ENCODE data around the gene COL4A5.
"Not testable (repeated sequence)": the region's sequence is repeated elsewhere in the genome, so short reads cannot be mapped to it uniquely, and the experiment has no call there.

COL4A5 gene
- 0 to 3.0 (median 0) reads per million in 17 experiments for total RNA-seq

- no peak for DNase-seq
These were observed at the start of gene COL4A5 for GRCh38 chrX:108439426-108439942. TSS of gene COL4A5 (plus strand) at chrX:108439838. CDS start at chrX:108440126, 288 bp downstream.

GRCh38 chrX:108390976-108391717, 48.5 kb upstream of the COL4A5 start:
- not testable (repeated sequence) for DNase-seq

- DNase-seq = no peak
These were observed 43.3 kb upstream of the COL4A5 start for GRCh38 chrX:108396188-108396891.

- no peak for DNase-seq
These were observed 42.7 kb upstream of the COL4A5 start for GRCh38 chrX:108396986-108397385.

GRCh38 chrX:108397627-108398391, 41.8 kb upstream of the COL4A5 start:
- DNase-seq = no peak

- DNase-seq = no peak
These were observed 40.0 kb upstream of the COL4A5 start for GRCh38 chrX:108399418-108400165.

- no peak for DNase-seq
These were observed 26.9 kb upstream of the COL4A5 start for GRCh38 chrX:108412783-108413182.

- no peak for DNase-seq
These were observed 24.5 kb upstream of the COL4A5 start for GRCh38 chrX:108415146-108415545.

GRCh38 chrX:108415891-108416290, 23.7 kb upstream of the COL4A5 start:
- no peak for DNase-seq

GRCh38 chrX:108417257-108417656, 22.4 kb upstream of the COL4A5 start:
- no peak for DNase-seq

GRCh38 chrX:108419401-108419800, 20.2 kb upstream of the COL4A5 start:
- no peak for DNase-seq

- DNase-seq = no peak
These were observed 19.2 kb upstream of the COL4A5 start for GRCh38 chrX:108420481-108420880.

- DNase-seq = no peak
These were observed 13.4 kb upstream of the COL4A5 start for GRCh38 chrX:108426262-108426661.

GRCh38 chrX:108435261-108435660, 4.4 kb upstream of the COL4A5 start:
- DNase-seq = no peak

- DNase-seq = no peak
These were observed 2.1 kb upstream of the COL4A5 start for GRCh38 chrX:108437349-108438109.

GRCh38 chrX:108438110-108438623, 1.5 kb upstream of the COL4A5 start, which contains the start of gene COL4A6:
TSS of gene COL4A6 (minus strand) at chrX:108438422. CDS start at chrX:108438196, 226 bp downstream.
- no peak for DNase-seq

- DNase-seq = no peak
These were observed 491 bp downstream of the COL4A5 start for GRCh38 chrX:108439961-108440696.

GRCh38 chrX:108442901-108443464, 3.3 kb downstream of the COL4A5 start:
- no peak for DNase-seq

- DNase-seq = no peak
These were observed 7.7 kb downstream of the COL4A5 start for GRCh38 chrX:108447303-108447702.

GRCh38 chrX:108453841-108454240, 14.2 kb downstream of the COL4A5 start:
- DNase-seq = no peak
